GM19372 (cell line): Measurements from ENCODE around the gene PRDX1.
"Not testable (repeated sequence)": the region's sequence is repeated elsewhere in the genome, so short reads cannot be mapped to it uniquely, and the experiment has no call there.

Experiments
- ATAC-seq: cut with Tn5 transposase; IDR thresholded peaks from one replicate; pipeline ENCODE4 v1.9.1; 2021; ENCODE audit warnings: mild to moderate bottlenecking, low read depth, moderate library complexity; ENCODE audit not compliant: unreplicated experiment

The PRDX1 gene

DNA sequence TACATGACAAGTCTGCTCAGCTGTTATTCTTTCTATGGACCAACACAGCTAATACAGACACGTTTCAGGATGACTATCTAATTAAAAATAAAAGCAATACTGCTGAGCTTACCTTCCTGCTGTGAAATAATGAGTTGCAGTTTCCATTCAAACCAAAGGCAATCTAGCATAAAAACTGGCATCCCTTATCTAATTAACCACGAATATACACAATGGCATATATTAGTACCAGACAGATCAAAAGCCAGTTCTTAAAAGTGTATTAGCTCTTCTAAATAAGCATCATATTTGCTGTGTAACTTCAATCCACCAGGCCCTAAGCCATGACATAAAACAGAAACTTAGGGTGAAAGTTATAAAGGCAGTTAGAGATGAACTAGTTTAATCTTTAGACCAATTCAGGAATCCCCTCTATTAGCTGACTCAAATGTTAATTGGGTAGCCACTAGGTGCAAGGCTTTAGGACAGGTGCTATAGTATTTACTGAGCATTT, 51.3 kb downstream of the PRDX1 start:
- ATAC-seq = no peak

DNA sequence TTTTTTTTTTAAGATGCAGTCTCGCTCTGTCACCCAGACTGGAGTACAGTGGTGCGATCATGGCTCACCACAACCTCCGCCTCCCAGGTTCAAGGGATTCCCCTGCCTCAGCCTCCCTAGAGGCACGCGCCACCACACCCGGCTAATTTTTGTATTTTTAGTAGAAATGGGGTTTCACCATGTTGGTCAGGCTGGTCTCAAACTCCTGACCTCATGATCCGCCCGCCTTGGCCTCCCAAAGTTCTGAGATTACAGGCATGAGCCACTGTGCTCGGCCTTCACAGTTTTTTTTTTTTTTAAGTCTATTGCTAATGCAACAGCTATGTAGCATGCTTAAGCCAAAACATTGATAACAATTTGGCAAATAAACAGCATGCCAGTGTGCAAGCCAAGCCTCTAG, 54.3 kb downstream of the PRDX1 start:
- ATAC-seq = not testable (repeated sequence)

- no peak for ATAC-seq
Measured at GRCh38 chr1:45465277-45465676, 56.4 kb downstream of the PRDX1 start.
